AG04450 (cell line): Measurements from ENCODE around the gene FCAMR. TPM values are rescaled to one million over a fixed set of nuclear protein-coding genes. Genes with fewer than 3 reads are reported as not detected.

Source experiments
- CTCF ChIA-PET: fragments of 300-600, 350-600 bp; formaldehyde crosslinking; extraction: SDS; loops from one replicate; lab custom pipeline; 2022; ENCODE audit warnings: antibody characterized with exemption, inconsistent platforms; lab: Charles Lee
- POLR2A ChIA-PET: fragments of 350-600 bp; formaldehyde crosslinking; extraction: SDS; loops from one replicate; lab custom pipeline; 2021; ENCODE audit warnings: antibody characterized with exemption, inconsistent platforms; lab: Yijun Ruan, JAX
- DNase-seq: peaks from one replicate; pipeline ENCODE4 v3.0.0-alpha.2; 2011; ENCODE audit warnings: low read depth, low spot score
- H3K27ac ChIP-seq: one replicate; pipeline ENCODE4 v1.5.1; 2012; ENCODE audit warnings: low read depth, low read length, control low read depth
- H3K27me3 ChIP-seq: one replicate; pipeline ENCODE4 v1.6.0; 2012; ENCODE audit warnings: low read length; ENCODE audit not compliant: control insufficient read depth, insufficient read depth
- H3K4me3 ChIP-seq: 2 replicates; pipeline ENCODE4 v1.5.1; 2011; ENCODE audit warnings: mild to moderate bottlenecking, low read depth, low read length, control low read depth
- H3K9me3 ChIP-seq: 2 replicates; pipeline ENCODE4 v1.5.1; 2012; ENCODE audit warnings: low read length; ENCODE audit not compliant: control insufficient read depth, insufficient read depth
- CTCF ChIP-seq: IDR thresholded peaks from 2 replicates; pipeline ENCODE4 v1.5.1; 2011; ENCODE audit warnings: low read depth, low read length, control low read depth, inconsistent platforms
- polyA plus RNA-seq: library from polyadenylated mRNA; depleted of rRNA; stranded (reverse); fragments of >200 nt; gene quantifications from 2 replicates; pipeline ENCODE4 v1.2.3, GENCODE V29; 2011

FCAMR gene
- polyA plus RNA-seq, 1 experiment, result not detected

DNA sequence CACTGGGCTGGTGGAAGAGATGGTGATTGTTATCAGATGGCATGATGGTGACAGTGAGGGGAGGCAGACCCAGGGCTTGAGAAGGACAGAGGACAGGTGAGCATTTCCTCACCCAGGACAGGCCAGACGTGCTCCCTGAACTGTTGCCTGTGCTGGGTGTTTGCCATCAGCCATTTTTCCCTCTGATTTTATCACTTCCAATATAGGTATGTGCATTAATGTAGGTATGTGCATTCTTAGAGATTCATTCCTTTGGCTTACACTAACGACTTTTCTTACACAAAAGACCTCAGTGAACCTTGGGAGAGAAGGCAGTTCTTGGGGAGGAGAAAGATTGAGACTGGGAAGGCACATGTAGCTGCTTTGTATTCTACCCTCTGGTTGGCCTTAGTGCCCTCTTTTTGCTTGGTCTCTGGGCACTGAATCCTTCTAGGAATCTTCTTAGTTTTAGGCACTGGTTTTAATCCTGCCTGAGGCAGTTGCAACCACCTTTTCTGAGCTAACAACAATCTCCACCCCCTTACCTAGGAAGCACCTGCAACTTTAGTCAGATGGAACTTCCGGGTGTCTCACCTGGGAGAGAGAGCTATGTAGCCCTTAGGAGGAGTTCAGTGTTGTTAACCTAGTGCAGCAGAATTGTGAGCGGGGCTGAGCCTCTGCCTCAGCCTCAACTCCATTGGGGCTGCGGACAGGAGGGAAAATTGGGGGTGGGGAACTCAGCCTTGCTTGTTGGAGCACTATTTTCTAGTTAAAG, 31.4 kb upstream of the FCAMR start:
- ChIA-PET POLR2A (no interaction called here), CTCF (no interaction called here)
- Histone ChIP-seq H3K9me3 (no peaks in the 10 kb centered on the region), H3K27ac (no peak overlapping the region), H3K4me3 (no peak overlapping the region), H3K27me3 (no peaks in the 10 kb centered on the region)
- DNase-seq, result no peak
- TF ChIP-seq CTCF, result no peak

- Histone ChIP-seq H3K27ac (no peak overlapping the region), H3K9me3 (no peaks in the 10 kb centered on the region), H3K27me3 (peaks cover 4% of the 10 kb centered on the region), H3K4me3 (no peak overlapping the region)
- TF ChIP-seq CTCF, result no peak
- CTCF ChIA-PET, result no interaction called here
- POLR2A ChIA-PET, result interaction anchor here (0.7 kb wide), 1 partner anchor 49 kb away, joined by 3 read pairs; no protein-coding TSS in a partner anchor
- no peak for DNase-seq
Measured at GRCh38 chr1:207000651-207001291, 30.5 kb upstream of the FCAMR start.

DNA sequence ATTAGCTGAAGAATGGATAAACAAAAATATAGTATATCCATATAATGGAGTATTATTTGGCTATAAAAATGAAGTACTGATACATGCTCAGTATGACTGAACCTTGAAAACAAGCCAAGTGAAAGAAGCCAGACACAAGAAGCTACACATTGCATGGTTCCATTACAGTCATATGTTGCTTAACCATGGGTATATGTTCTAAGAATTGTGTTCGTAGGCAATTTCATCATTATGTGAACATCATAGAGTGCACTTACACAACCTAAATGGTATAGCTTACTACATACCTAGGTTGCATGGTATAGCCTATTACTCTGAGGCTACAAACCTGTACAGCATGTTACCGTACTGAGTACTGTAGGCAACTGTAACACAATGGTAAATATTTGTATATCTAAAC, 28.6 kb upstream of the FCAMR start:
- no peak for TF ChIP-seq CTCF
- DNase-seq, result no peak
- no peak overlapping the region for H3K27ac ChIP-seq
- no peak overlapping the region for H3K4me3 ChIP-seq
- ChIA-PET CTCF (no interaction called here), POLR2A (no interaction called here)
- H3K27me3 ChIP-seq, result peaks cover 8% of the 10 kb centered on the region
- H3K9me3 ChIP-seq, result no peaks in the 10 kb centered on the region

- H3K9me3 ChIP-seq, result no peaks in the 10 kb centered on the region
- POLR2A ChIA-PET, result no interaction called here
- CTCF ChIA-PET, result interaction anchor here (1.6 to 1.8 kb wide), 2 partner anchors 11 to 12 kb away, joined by 4 read pairs; no protein-coding TSS in a partner anchor
Measured at GRCh38 chr1:206992790-206993189, 22.5 kb upstream of the FCAMR start.

More at GRCh38 chr1:206992790-206993189, 22.5 kb upstream of the FCAMR start:
- TF ChIP-seq CTCF, result no peak
- Histone ChIP-seq H3K4me3 (no peak overlapping the region), H3K27ac (no peak overlapping the region), H3K27me3 (peaks cover 22% of the 10 kb centered on the region)
- no peak for DNase-seq
